Epithelial cell of esophagus (primary cell): ENCODE results near the gene AACS.

ENCODE experiments used
- DNase-seq: peaks from one replicate; pipeline ENCODE4 v3.0.0; 2010; ENCODE audit warnings: low read depth
- H3K4me3 ChIP-seq: 2 replicates; pipeline ENCODE4 v1.5.1; 2011; ENCODE audit warnings: mild to moderate bottlenecking, low read length, control low read depth
- TF ChIP-seq, protein P1 (sequence below): IDR thresholded peaks from 2 replicates; pipeline ENCODE4 v1.5.1; 2011; ENCODE audit warnings: low read depth, mild to moderate bottlenecking, low read length, control low read depth, inconsistent platforms; ENCODE audit not compliant: insufficient read depth; ENCODE audit errors: missing control alignments

AACS gene

DNA sequence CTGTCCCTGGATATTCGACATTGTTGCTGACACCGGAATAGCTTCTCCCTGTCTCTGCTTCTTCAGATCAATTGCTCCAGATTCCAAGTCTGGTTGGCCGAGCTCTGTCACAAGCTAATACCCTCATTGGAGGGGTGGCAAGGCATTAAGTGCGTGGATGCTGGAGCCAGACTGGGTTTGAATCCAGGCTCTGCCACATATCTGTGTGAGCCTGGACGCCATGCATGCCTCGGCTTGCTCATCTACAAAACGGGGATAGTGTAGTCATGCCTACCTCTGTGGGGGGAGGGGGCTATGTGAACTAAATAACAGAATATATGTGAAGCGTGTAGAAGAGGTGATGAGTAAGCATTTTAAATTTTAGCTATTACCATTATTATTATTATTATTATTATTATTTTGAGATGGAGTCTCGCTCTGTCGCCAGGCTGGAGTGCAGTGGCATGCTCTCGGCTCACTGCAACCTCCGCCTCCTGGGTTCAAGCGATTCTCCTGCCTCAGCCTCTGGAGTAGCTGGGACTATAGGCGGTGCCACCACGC lies 97.3 kb downstream of the AACS start:
- DNase-seq: no peak
- TF ChIP-seq, protein P1, sequence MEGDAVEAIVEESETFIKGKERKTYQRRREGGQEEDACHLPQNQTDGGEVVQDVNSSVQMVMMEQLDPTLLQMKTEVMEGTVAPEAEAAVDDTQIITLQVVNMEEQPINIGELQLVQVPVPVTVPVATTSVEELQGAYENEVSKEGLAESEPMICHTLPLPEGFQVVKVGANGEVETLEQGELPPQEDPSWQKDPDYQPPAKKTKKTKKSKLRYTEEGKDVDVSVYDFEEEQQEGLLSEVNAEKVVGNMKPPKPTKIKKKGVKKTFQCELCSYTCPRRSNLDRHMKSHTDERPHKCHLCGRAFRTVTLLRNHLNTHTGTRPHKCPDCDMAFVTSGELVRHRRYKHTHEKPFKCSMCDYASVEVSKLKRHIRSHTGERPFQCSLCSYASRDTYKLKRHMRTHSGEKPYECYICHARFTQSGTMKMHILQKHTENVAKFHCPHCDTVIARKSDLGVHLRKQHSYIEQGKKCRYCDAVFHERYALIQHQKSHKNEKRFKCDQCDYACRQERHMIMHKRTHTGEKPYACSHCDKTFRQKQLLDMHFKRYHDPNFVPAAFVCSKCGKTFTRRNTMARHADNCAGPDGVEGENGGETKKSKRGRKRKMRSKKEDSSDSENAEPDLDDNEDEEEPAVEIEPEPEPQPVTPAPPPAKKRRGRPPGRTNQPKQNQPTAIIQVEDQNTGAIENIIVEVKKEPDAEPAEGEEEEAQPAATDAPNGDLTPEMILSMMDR: no peak
- no peak overlapping the region for H3K4me3 ChIP-seq

DNA sequence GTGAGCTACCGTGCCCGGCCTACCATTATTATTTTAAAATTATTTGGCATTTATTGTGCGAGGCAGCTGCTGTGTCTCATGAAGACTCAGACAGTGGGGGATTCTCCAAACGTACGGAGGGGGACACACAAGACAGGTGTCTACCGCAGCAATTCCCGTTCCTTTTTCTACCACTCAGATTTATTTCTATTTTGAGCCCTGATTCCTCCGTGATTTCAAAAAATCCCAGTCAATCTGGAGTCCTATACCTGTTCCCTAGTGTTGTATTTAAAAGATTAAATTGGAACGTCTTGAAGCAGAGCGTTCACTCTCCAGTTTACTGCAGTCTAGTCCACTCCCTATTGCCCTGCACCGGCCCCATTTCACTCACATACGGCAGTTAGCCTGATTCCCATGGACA lies 97.9 kb downstream of the AACS start:
- TF ChIP-seq, protein P1: no peak
- DNase-seq: no peak
- no peak overlapping the region for H3K4me3 ChIP-seq

DNA sequence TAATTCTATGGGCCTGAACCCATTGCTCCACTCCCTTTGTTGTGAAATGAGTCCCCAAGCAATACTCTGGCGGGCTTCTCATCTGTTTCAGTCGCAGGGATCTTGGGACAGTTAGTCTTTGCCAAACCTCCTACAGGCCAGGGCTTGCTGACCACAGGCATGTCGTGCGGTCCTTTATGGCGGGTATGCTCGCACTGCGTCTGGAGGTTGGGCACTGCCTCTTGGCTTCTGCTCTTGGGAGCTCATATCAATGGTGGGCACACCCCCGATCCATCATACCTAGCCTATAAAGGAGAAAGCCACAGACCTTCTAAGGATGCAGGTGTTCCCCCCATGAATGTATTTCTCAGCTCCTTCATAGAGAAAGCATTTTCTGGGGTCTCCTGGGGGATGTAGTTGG lies 99.3 kb downstream of the AACS start:
- H3K4me3 ChIP-seq: no peak overlapping the region
- TF ChIP-seq, protein P1: no peak
- DNase-seq: no peak

DNA sequence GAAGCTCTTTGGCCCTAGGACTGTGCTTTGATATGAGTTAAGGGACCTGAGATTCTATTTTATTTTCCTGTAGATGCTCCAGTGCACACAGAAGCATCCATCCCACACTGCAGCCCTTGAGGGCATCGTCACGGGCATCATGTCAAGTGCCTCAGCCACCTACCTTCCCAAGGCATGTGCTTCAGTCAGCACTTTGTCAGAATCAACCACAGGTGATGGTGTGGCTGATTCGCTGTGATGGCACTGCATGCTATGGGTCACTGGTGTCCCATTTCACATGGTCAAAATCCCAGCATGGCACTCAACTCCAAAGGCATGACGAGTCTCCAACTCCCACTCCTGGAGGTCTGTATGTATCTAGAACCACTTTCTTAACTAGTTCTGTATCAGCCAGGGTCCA lies 100.8 kb downstream of the AACS start:
- TF ChIP-seq, protein P1: no peak
- DNase-seq: peak; percentile 47

DNA sequence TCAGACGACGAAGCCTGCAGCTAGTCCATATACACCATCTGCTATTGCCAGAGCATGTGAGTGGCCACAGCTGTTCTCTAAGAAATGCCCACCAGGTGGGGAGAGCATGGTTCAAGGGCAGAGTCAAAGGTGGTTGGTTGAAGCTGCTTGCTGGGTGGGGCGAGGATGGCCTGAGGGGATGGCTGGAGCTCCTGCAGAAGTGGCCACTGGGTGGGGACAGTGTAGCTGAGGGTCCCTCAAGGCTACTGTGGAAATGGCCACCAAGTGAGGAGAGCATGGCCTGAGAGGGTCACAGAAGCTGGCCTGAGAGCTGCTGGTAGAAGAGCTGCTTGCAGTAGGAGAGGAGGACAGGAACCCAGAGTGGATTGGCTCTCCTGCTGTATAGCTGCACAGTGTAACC lies 102.4 kb downstream of the AACS start:
- TF ChIP-seq, protein P1: no peak
- H3K4me3 ChIP-seq: no peak overlapping the region
- DNase-seq: no peak

More for the DNA sequence above, 100.8 kb downstream of the AACS start:
- no peak overlapping the region for H3K4me3 ChIP-seq

DNA sequence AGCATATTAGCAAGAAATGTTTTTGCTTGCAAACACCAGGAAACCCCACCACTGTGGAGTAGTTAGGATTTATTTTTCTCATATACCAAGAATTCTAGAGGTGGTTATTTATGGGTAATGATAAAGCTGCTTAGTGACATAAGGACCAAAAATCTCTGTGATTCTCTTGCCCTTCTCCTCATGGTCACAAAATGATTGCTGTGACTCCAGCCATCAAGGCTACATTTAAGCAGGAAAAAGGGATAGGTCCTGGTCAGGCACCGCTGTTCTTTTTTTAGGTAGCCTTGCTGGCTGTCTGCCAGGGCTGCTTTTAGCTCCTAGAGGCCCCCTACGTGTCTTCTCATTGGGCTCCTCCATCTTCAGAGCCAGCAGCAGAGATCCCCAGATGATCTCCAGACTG lies 104.2 kb downstream of the AACS start:
- TF ChIP-seq, protein P1: no peak
- DNase-seq: no peak
- no peak overlapping the region for H3K4me3 ChIP-seq

DNA sequence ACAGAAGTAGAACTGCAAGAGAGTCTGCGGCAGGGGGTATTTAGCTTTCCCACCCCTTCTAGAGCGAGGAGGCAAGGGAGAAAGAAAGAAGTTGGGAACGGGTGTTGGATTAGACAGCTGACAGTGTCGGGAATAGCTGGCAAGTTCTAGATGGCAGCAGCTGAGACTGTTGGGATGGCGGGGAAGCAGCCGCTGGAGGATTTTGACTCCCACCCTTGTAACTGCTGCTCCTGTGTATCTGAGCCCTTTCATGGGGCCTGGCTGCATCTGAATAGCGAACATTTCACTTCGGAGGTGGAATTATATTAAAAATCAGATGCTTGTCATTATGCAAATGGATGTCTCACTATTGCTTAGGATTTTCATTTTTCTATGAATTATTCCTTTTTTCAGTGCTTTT lies 104.6 kb downstream of the AACS start:
- H3K4me3 ChIP-seq: no peak overlapping the region
- TF ChIP-seq, protein P1: no peak
- DNase-seq: no peak
